WTC11 (cell line): ENCODE data around the gene RHOV. TPM values are rescaled to one million over a fixed set of nuclear protein-coding genes. Genes with fewer than 3 reads are reported as not detected.

Experiments
- ATAC-seq: fragments of 200-7000 bp; cut with Tn5 transposase; 2 replicates; pipeline ENCODE4 v1.10.0; 2021; ENCODE audit warnings: mild to moderate bottlenecking, moderate library complexity
- CTCF ChIA-PET: fragments of 300-600 bp; sonication (Branson Sonifier 250); formaldehyde crosslinking; loops from one replicate; lab custom pipeline; 2021; ENCODE audit warnings: antibody characterized with exemption; lab: Charles Lee
- POLR2A ChIA-PET: fragments of 350-600 bp; sonication (Branson Sonifier 250); formaldehyde crosslinking; loops from one replicate; lab custom pipeline; 2021; ENCODE audit warnings: antibody characterized with exemption; lab: Charles Lee
- DNase-seq: peaks from one replicate; pipeline ENCODE4 v3.0.0; 2021; ENCODE audit warnings: low spot score
- H3K27ac Mint-ChIP-seq: 2 replicates; pipeline ENCODE4 v1.8.0; 2021; ENCODE audit warnings: mixed read lengths
- H3K27me3 Mint-ChIP-seq: 2 replicates; pipeline ENCODE4 v1.8.0; 2021; ENCODE audit warnings: low read depth, mild to moderate bottlenecking, moderate library complexity, mixed read lengths
- H3K36me3 Mint-ChIP-seq: 2 replicates; pipeline ENCODE4 v1.8.0; 2021; ENCODE audit warnings: mixed read lengths
- H3K4me1 Mint-ChIP-seq: 2 replicates; pipeline ENCODE4 v1.8.0; 2022; ENCODE audit warnings: mixed read lengths
- H3K4me3 Mint-ChIP-seq: 2 replicates; pipeline ENCODE4 v1.8.0; 2021; ENCODE audit warnings: mild to moderate bottlenecking, moderate library complexity, mixed read lengths
- H3K9me3 Mint-ChIP-seq: 2 replicates; pipeline ENCODE4 v1.8.0; 2021; ENCODE audit warnings: mixed read lengths
- CBFB ChIP-seq: sonication (generic); formaldehyde crosslinking; IDR thresholded peaks from 2 replicates; pipeline ENCODE4 v1.8.1; 2022; ENCODE audit warnings: mild to moderate bottlenecking, low read depth, missing genetic modification reagents
- ESRRA ChIP-seq: sonication (generic); formaldehyde crosslinking; IDR thresholded peaks from 2 replicates; pipeline ENCODE4 v1.8.1; 2022; ENCODE audit warnings: mild to moderate bottlenecking, missing genetic modification reagents, borderline replicate concordance
- HMGA2 ChIP-seq: fragments of 250-450 bp; sonication (Bioruptor Pico); IDR thresholded peaks from 2 replicates; pipeline ENCODE4 v1.4.0; 2021; ENCODE audit warnings: mild to moderate bottlenecking, moderate library complexity
- IRF2 ChIP-seq: sonication (generic); formaldehyde crosslinking; IDR thresholded peaks from 2 replicates; pipeline ENCODE4 v1.8.0; 2022; ENCODE audit warnings: low read depth, missing genetic modification reagents, borderline replicate concordance
- JAZF1 ChIP-seq: fragments of 250-450 bp; sonication (Bioruptor Pico); IDR thresholded peaks from 2 replicates; pipeline ENCODE4 v1.9.0; 2021; ENCODE audit warnings: moderate library complexity, mild to moderate bottlenecking, inconsistent platforms
- JUN ChIP-seq: sonication (generic); formaldehyde crosslinking; IDR thresholded peaks from 2 replicates; pipeline ENCODE4 v1.8.0; 2023; ENCODE audit warnings: mild to moderate bottlenecking, missing genetic modification reagents
- MXD4 ChIP-seq: fragments of 250-450 bp; sonication (Bioruptor Pico); IDR thresholded peaks from 2 replicates; pipeline ENCODE4 v1.8.0; 2021; ENCODE audit warnings: mild to moderate bottlenecking, moderate library complexity, borderline replicate concordance
- RORB ChIP-seq: fragments of 250-450 bp; sonication (Bioruptor Pico); IDR thresholded peaks from 2 replicates; pipeline ENCODE4 v1.9.0; 2021; ENCODE audit warnings: mild to moderate bottlenecking
- SMAD3 ChIP-seq: sonication (generic); formaldehyde crosslinking; IDR thresholded peaks from 2 replicates; pipeline ENCODE4 v1.8.0; 2022; ENCODE audit warnings: missing genetic modification reagents, mild to moderate bottlenecking, borderline replicate concordance
- SMAD4 ChIP-seq: sonication (generic); formaldehyde crosslinking; IDR thresholded peaks from 2 replicates; pipeline ENCODE4 v1.8.0; 2022; ENCODE audit warnings: mild to moderate bottlenecking, missing genetic modification reagents
- ZBTB21 ChIP-seq: sonication (generic); formaldehyde crosslinking; IDR thresholded peaks from 2 replicates; pipeline ENCODE4 v1.8.1; 2023; ENCODE audit warnings: mild to moderate bottlenecking, missing genetic modification reagents, borderline replicate concordance
- ZNF121 ChIP-seq: sonication (generic); formaldehyde crosslinking; IDR thresholded peaks from 2 replicates; pipeline ENCODE4 v1.8.0; 2023; ENCODE audit warnings: missing genetic modification reagents
- ZNF317 ChIP-seq: sonication (generic); formaldehyde crosslinking; IDR thresholded peaks from 2 replicates; pipeline ENCODE4 v1.8.1; 2023; ENCODE audit warnings: low read depth, mild to moderate bottlenecking, moderate library complexity, missing genetic modification reagents, borderline replicate concordance
- ZNF396 ChIP-seq: fragments of 250-450 bp; sonication (Bioruptor Pico); IDR thresholded peaks from 2 replicates; pipeline ENCODE4 v1.8.0; 2021; ENCODE audit warnings: mild to moderate bottlenecking, moderate library complexity, borderline replicate concordance
- total RNA-seq: library from RNA; stranded (reverse); gene quantifications from 3 replicates; pipeline ENCODE4 v1.2.3, GENCODE V29; 2021
- TF ChIP-seq, protein P1 (sequence below): sonication (generic); formaldehyde crosslinking; conservative IDR thresholded peaks from 2 replicates; pipeline ENCODE4 v1.8.1; 2022; ENCODE audit warnings: mild to moderate bottlenecking, missing genetic modification reagents
- TF ChIP-seq, protein P2 (sequence below): fragments of 250-450 bp; sonication (Bioruptor Pico); conservative IDR thresholded peaks from 2 replicates; pipeline ENCODE4 v1.9.0; 2021; ENCODE audit warnings: mild to moderate bottlenecking
- TF ChIP-seq, protein P3 (sequence below): fragments of 250-450 bp; sonication (Bioruptor Pico); IDR thresholded peaks from 2 replicates; pipeline ENCODE4 v1.9.0; 2021; ENCODE audit warnings: mild to moderate bottlenecking
- TF ChIP-seq, protein P4 (sequence below): fragments of 250-450 bp; sonication (Bioruptor Pico); IDR thresholded peaks from 2 replicates; pipeline ENCODE4 v2.1.2; 2022; ENCODE audit warnings: mild to moderate bottlenecking, moderate library complexity
- TF ChIP-seq, protein P5 (sequence below): sonication (generic); formaldehyde crosslinking; IDR thresholded peaks from 2 replicates; pipeline ENCODE4 v1.8.1; 2022; ENCODE audit warnings: low read depth, mild to moderate bottlenecking, moderate library complexity, missing genetic modification reagents, borderline replicate concordance
- TF ChIP-seq, protein P6 (sequence below): sonication (generic); formaldehyde crosslinking; IDR thresholded peaks from 2 replicates; pipeline ENCODE4 v1.8.0; 2022; ENCODE audit warnings: missing genetic modification reagents
- TF ChIP-seq, protein P7 (sequence below): sonication (generic); formaldehyde crosslinking; IDR thresholded peaks from 2 replicates; pipeline ENCODE4 v1.8.1; 2023; ENCODE audit warnings: mild to moderate bottlenecking, missing genetic modification reagents

RHOV gene
- total RNA-seq, 1 experiment from 2014 or later: 5.0 TPM

DNA sequence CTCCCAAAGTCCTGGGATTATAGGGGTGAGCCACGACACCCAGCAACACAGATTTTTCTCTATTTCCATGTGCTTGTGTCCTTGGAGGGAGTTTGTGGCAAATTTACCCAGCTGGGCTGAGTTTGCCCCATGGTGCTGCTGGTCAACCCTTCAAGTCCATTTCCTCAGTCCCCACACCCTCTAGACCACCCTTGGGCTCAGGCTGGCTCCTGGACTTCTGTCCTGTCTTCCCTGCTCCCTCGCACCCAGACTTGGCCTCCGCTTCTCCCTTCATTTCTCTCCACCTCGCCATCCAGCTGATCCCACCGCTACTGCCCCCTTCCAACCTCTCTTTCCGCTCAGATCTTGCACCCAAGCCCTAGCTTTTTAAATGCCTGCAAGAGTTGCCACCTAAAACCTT, 7.3 kb upstream of the RHOV start (continued):
- TF ChIP-seq, protein P1, sequence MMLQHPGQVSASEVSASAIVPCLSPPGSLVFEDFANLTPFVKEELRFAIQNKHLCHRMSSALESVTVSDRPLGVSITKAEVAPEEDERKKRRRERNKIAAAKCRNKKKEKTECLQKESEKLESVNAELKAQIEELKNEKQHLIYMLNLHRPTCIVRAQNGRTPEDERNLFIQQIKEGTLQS (CRISPR knock-in tag): no peak
- TF ChIP-seq, protein P2, sequence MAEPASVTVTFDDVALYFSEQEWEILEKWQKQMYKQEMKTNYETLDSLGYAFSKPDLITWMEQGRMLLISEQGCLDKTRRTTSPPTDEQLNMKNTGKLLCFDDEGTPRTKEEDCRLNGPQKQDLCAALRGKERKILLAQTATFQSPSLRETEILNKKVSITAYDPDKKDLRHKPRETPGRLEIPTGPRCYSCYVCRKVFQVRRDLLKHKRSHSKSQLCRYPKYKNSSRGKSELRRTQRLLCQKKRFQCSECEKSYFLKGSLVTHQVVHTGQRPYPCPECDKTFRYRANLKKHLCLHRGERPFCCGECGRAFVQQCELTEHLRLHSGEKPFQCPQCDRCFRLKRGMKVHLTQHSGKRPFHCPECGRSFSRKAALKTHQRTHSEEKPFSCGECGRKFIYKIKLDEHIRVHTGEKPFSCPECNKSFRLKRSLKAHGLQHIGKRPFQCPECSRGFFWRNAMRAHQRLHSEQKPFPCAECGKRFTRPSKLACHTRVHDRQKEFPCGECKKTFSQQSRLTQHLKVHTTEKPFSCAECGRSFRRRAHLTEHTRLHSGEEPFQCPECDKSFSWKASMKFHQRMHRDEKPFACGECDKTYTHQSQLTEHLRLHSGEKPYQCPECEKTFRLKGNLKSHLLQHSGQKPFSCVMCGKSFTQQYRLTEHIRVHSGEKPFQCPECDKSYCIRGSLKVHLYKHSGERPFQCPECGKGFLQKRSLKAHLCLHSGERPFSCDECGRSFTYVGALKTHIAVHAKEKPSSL (CRISPR knock-in tag): no peak
- TF ChIP-seq, protein P3, sequence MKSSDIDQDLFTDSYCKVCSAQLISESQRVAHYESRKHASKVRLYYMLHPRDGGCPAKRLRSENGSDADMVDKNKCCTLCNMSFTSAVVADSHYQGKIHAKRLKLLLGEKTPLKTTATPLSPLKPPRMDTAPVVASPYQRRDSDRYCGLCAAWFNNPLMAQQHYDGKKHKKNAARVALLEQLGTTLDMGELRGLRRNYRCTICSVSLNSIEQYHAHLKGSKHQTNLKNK (CRISPR knock-in tag): no peak
- TF ChIP-seq, protein P4, sequence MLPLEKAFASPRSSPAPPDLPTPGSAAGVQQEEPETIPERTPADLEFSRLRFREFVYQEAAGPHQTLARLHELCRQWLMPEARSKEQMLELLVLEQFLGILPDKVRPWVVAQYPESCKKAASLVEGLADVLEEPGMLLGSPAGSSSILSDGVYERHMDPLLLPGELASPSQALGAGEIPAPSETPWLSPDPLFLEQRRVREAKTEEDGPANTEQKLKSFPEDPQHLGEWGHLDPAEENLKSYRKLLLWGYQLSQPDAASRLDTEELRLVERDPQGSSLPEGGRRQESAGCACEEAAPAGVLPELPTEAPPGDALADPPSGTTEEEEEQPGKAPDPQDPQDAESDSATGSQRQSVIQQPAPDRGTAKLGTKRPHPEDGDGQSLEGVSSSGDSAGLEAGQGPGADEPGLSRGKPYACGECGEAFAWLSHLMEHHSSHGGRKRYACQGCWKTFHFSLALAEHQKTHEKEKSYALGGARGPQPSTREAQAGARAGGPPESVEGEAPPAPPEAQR: no peak
- TF ChIP-seq HMGA2 (no peak), IRF2 (CRISPR knock-in tag) (no peak), ZBTB21 (no peak), ZNF121 (CRISPR knock-in tag) (no peak)
- TF ChIP-seq, protein P5, sequence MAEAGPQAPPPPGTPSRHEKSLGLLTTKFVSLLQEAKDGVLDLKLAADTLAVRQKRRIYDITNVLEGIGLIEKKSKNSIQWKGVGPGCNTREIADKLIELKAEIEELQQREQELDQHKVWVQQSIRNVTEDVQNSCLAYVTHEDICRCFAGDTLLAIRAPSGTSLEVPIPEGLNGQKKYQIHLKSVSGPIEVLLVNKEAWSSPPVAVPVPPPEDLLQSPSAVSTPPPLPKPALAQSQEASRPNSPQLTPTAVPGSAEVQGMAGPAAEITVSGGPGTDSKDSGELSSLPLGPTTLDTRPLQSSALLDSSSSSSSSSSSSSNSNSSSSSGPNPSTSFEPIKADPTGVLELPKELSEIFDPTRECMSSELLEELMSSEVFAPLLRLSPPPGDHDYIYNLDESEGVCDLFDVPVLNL (CRISPR knock-in tag): no peak

DNA sequence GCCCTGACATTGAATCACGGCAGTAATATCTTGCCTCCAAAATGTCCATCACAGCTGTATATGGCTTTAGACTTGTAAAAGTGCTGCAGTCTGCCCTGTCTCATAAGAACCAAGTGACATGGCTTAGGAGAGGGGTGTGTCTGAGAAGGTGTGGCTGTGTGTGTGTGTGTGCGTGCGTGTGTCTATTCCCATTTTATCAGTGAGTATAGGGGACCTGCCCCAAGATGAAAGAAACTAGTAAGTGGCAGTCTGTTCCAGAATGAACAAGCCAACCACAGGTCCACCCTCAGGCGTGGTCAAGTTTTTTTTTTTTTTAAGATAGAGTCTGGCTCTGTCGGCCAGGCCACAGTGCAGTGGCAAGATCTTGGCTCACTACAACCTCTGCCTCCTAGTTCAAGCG, 5.6 kb upstream of the RHOV start:
- DNase-seq: no peak
- no peak for TF ChIP-seq SMAD3 (CRISPR knock-in tag)
- TF ChIP-seq ESRRA (CRISPR knock-in tag): no peak
- no peak for TF ChIP-seq SMAD4
- TF ChIP-seq RORB: no peak
- TF ChIP-seq CBFB (CRISPR knock-in tag): no peak
- TF ChIP-seq JUN (CRISPR knock-in tag): no peak
- no peak for TF ChIP-seq ZNF396 (CRISPR knock-in tag)
- no peak for TF ChIP-seq ZNF317
- TF ChIP-seq, protein P6, sequence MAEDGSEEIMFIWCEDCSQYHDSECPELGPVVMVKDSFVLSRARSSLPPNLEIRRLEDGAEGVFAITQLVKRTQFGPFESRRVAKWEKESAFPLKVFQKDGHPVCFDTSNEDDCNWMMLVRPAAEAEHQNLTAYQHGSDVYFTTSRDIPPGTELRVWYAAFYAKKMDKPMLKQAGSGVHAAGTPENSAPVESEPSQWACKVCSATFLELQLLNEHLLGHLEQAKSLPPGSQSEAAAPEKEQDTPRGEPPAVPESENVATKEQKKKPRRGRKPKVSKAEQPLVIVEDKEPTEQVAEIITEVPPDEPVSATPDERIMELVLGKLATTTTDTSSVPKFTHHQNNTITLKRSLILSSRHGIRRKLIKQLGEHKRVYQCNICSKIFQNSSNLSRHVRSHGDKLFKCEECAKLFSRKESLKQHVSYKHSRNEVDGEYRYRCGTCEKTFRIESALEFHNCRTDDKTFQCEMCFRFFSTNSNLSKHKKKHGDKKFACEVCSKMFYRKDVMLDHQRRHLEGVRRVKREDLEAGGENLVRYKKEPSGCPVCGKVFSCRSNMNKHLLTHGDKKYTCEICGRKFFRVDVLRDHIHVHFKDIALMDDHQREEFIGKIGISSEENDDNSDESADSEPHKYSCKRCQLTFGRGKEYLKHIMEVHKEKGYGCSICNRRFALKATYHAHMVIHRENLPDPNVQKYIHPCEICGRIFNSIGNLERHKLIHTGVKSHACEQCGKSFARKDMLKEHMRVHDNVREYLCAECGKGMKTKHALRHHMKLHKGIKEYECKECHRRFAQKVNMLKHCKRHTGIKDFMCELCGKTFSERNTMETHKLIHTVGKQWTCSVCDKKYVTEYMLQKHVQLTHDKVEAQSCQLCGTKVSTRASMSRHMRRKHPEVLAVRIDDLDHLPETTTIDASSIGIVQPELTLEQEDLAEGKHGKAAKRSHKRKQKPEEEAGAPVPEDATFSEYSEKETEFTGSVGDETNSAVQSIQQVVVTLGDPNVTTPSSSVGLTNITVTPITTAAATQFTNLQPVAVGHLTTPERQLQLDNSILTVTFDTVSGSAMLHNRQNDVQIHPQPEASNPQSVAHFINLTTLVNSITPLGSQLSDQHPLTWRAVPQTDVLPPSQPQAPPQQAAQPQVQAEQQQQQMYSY (CRISPR knock-in tag): no peak
- TF ChIP-seq, protein P7, sequence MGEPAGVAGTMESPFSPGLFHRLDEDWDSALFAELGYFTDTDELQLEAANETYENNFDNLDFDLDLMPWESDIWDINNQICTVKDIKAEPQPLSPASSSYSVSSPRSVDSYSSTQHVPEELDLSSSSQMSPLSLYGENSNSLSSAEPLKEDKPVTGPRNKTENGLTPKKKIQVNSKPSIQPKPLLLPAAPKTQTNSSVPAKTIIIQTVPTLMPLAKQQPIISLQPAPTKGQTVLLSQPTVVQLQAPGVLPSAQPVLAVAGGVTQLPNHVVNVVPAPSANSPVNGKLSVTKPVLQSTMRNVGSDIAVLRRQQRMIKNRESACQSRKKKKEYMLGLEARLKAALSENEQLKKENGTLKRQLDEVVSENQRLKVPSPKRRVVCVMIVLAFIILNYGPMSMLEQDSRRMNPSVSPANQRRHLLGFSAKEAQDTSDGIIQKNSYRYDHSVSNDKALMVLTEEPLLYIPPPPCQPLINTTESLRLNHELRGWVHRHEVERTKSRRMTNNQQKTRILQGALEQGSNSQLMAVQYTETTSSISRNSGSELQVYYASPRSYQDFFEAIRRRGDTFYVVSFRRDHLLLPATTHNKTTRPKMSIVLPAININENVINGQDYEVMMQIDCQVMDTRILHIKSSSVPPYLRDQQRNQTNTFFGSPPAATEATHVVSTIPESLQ (CRISPR knock-in tag): no peak
- TF ChIP-seq MXD4: no peak
- no peak for TF ChIP-seq JAZF1 (CRISPR knock-in tag)
- Mint-ChIP-seq H3K4me3 (no peak overlapping the region), H3K27ac (no peak overlapping the region), H3K9me3 (no peaks in the 10 kb centered on the region), H3K27me3 (no peaks in the 10 kb centered on the region), H3K36me3 (0 out of 2 replicates have a peak, but pooled peaks cover 3% of the 10 kb centered on the region), H3K4me1 (peaks cover 7% of the 10 kb centered on the region)
- CTCF ChIA-PET: interaction anchor here (1.7 to 11.6 kb wide), 2 partner anchors 11 to 24 kb away, joined by 4 to 115 read pairs; no protein-coding TSS in a partner anchor
- POLR2A ChIA-PET: no interaction called here
- ATAC-seq: no peak
